Measurements from ENCODE around the gene CACUL1.
"Not testable (repeated sequence)": the region's sequence is repeated elsewhere in the genome, so short reads cannot be mapped to it uniquely, and the experiment has no call there.

Gene CACUL1

DNA sequence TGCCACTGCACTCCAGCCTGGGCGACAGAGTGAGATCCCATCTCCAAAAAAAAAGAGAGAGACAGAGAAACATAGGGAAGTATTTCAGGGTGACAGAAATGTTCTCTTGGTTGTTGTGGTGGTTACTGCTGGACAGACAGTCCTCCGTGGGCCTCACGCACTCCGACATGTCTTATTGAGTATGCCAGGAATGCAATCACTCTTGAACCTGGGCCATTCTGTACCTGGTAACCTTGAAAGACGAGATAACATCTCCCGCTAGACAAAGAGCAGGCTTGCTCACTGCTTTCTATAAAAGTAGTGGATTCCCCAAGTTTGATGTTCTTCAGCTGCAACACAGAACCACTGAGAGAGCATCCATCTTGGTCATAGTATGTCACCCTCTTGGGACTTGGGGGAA is 6.7 kb downstream of the CACUL1 start:
- H3K27me3 ChIP-seq (ENCODE audit: control insufficient read depth in 1 of 2, insufficient read depth in 2 of 2, low read length in 2 of 2): no peaks in the 10 kb centered on the region
- H3K4me1 ChIP-seq (ENCODE audit: control insufficient read depth, insufficient read depth, low read length): peaks cover 2% of the 10 kb centered on the region

DNA sequence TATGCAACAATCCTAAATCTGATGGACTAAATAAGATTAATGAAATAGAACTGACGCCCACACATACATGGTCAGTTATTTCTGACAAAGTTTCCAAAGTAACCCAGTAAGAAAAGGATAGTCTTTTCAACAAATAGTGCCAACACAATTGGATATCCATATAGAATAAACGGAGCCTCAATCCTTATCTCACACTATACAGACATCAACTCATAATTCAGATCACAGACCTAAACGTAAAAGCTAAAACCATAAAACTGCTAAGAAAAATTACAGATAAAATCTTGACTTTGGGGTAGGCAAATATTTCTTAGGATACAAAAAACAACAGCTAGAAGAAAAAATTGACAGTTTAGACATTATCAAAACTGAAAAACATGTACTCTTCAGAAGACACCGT is 8.5 kb downstream of the CACUL1 start:
- peaks cover 0 to 3% of the 10 kb centered on the region in 2 donors for H3K36me3 ChIP-seq (ENCODE audit: control insufficient read depth in 2 of 2, insufficient read depth in 2 of 2, low read length in 2 of 2)
- no peaks in the 10 kb centered on the region for H3K4me1 ChIP-seq (ENCODE audit: control insufficient read depth, insufficient read depth, low read length)
- H3K9ac ChIP-seq (ENCODE audit: low read length in 2 of 2): no peak overlapping the region
- no peak overlapping the region for H3K27ac ChIP-seq (ENCODE audit: low read length)
- H3K4me3 ChIP-seq (ENCODE audit: low read length in 2 of 2): no peak overlapping the region
- H3K9me3 ChIP-seq (ENCODE audit: control insufficient read depth in 2 of 2, low read length in 2 of 2): no peaks in the 10 kb centered on the region
- no peaks in the 10 kb centered on the region for H3K27me3 ChIP-seq (ENCODE audit: control insufficient read depth in 1 of 2, insufficient read depth in 2 of 2, low read length in 2 of 2)

More for the DNA sequence above, 6.7 kb downstream of the CACUL1 start:
- Histone ChIP-seq H3K9me3 (ENCODE audit: control insufficient read depth in 2 of 2, low read length in 2 of 2) (no peaks in the 10 kb centered on the region), H3K27ac (ENCODE audit: low read length) (no peak overlapping the region), H3K9ac (ENCODE audit: low read length in 2 of 2) (no peak overlapping the region), H3K4me3 (ENCODE audit: low read length in 2 of 2) (no peak overlapping the region), H3K36me3 (ENCODE audit: control insufficient read depth in 2 of 2, insufficient read depth in 2 of 2, low read length in 2 of 2) (peaks cover 0 to 3% of the 10 kb centered on the region in 2 donors)

DNA sequence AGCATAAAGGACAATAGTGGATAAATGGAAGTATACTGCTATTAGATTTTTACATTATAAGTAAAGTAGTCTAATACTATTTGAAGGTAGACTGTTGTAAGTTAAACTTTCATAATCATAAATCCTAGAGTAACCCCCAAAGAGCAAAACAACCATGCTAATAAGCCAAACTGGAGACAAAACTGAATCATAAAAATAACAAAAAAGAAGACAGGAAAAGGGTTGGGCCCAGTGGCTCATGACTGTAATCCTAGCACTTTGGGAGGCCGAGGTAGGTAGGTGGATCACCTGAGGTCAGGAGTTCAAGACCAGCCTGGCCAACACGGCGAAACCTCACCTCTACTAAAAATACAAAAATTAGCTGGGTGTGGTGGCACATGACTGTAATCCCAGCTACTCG is 9.7 kb downstream of the CACUL1 start:
- Histone ChIP-seq H3K9ac (ENCODE audit: low read length in 2 of 2) (no peak overlapping the region), H3K4me3 (ENCODE audit: low read length in 2 of 2) (no peak overlapping the region), H3K36me3 (ENCODE audit: control insufficient read depth in 2 of 2, insufficient read depth in 2 of 2, low read length in 2 of 2) (peaks cover 0 to 3% of the 10 kb centered on the region in 2 donors), H3K27me3 (ENCODE audit: control insufficient read depth in 1 of 2, insufficient read depth in 2 of 2, low read length in 2 of 2) (no peaks in the 10 kb centered on the region), H3K9me3 (ENCODE audit: control insufficient read depth in 2 of 2, low read length in 2 of 2) (no peaks in the 10 kb centered on the region), H3K27ac (ENCODE audit: low read length) (no peak overlapping the region), H3K4me1 (ENCODE audit: control insufficient read depth, insufficient read depth, low read length) (no peaks in the 10 kb centered on the region)

DNA sequence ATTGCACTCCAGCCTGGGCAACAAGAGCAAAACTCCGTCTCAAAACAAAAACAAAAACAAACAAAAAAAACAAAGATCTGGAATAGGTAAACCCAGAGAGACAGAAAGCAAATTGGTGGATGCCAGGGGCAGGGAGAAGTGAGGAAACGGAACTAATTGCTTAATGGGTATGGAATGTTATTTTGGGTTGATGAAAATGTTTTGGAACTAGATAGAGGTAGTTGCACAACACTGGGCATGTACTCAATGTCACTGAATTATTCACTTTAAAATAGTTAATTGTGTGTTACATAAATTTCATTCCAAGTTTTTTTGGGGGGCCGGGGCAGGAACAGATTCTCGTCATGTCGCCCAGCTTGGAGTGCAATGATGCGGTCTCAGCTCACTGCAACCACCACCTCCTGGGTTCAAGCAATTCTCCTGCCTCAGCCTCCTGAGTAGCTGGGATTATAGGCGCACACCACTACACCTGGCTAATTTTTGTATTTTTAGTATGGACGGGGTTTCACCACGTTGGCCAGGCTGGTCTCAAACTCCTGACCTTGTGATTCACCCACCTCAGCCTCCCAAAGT is 10.3 kb downstream of the CACUL1 start:
- H3K9me3 ChIP-seq (ENCODE audit: control insufficient read depth in 2 of 2, low read length in 2 of 2); H3K4me3 ChIP-seq (ENCODE audit: low read length in 2 of 2); H3K27ac ChIP-seq (ENCODE audit: low read length); H3K9ac ChIP-seq (ENCODE audit: low read length in 2 of 2); H3K36me3 ChIP-seq (ENCODE audit: control insufficient read depth in 2 of 2, insufficient read depth in 2 of 2, low read length in 2 of 2); H3K4me1 ChIP-seq (ENCODE audit: control insufficient read depth, insufficient read depth, low read length); H3K27me3 ChIP-seq (ENCODE audit: control insufficient read depth in 1 of 2, insufficient read depth in 2 of 2, low read length in 2 of 2): not testable (repeated sequence)

DNA sequence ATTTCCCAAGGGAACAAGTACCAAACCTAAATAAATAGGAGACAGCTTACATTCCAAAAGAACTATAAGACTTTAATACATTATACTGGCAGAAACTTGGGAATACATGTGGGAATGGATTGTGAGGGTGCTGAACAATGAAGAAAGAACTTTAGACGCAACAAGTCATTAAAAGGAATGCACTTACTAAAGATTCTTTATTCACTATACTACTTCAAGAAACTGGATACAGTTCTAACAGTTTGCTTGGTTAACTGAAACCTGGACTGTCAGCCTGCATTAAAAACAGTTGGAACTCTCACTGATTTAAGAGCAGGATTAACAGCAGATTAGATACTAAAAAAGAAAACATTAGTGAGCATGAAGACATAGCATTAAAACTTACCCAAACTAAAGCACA is 12.0 kb downstream of the CACUL1 start:
- H3K27me3 ChIP-seq (ENCODE audit: control insufficient read depth in 1 of 2, insufficient read depth in 2 of 2, low read length in 2 of 2): no peaks in the 10 kb centered on the region
- no peak overlapping the region for H3K27ac ChIP-seq (ENCODE audit: low read length)
- H3K36me3 ChIP-seq (ENCODE audit: control insufficient read depth in 2 of 2, insufficient read depth in 2 of 2, low read length in 2 of 2): no peaks in the 10 kb centered on the region
- no peak overlapping the region for H3K4me3 ChIP-seq (ENCODE audit: low read length in 2 of 2)
- H3K4me1 ChIP-seq (ENCODE audit: control insufficient read depth, insufficient read depth, low read length): no peaks in the 10 kb centered on the region
- H3K9me3 ChIP-seq (ENCODE audit: control insufficient read depth in 2 of 2, low read length in 2 of 2): no peaks in the 10 kb centered on the region
- H3K9ac ChIP-seq (ENCODE audit: low read length in 2 of 2): no peak overlapping the region

DNA sequence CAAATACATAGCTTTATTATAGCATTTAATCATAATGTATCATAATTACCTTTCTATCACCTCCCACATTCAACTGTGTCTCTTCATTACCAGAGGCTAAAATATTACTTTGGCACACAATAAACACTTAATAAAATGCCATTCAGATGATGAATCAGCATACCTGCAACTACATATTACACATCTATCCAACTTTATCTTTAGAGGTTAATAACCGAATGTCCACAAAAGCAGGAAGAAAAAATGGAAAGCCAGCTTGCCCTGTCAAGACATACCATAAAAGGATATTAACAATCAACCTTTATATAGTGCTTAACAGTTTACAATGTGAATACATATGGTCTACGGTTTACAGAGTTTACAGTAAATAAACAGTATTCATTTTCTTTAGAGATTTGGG is 12.7 kb downstream of the CACUL1 start:
- Histone ChIP-seq H3K27me3 (ENCODE audit: control insufficient read depth in 1 of 2, insufficient read depth in 2 of 2, low read length in 2 of 2) (no peaks in the 10 kb centered on the region), H3K4me3 (ENCODE audit: low read length in 2 of 2) (no peak overlapping the region), H3K9ac (ENCODE audit: low read length in 2 of 2) (no peak overlapping the region), H3K36me3 (ENCODE audit: control insufficient read depth in 2 of 2, insufficient read depth in 2 of 2, low read length in 2 of 2) (no peaks in the 10 kb centered on the region), H3K4me1 (ENCODE audit: control insufficient read depth, insufficient read depth, low read length) (no peaks in the 10 kb centered on the region), H3K27ac (ENCODE audit: low read length) (no peak overlapping the region), H3K9me3 (ENCODE audit: control insufficient read depth in 2 of 2, low read length in 2 of 2) (no peaks in the 10 kb centered on the region)

DNA sequence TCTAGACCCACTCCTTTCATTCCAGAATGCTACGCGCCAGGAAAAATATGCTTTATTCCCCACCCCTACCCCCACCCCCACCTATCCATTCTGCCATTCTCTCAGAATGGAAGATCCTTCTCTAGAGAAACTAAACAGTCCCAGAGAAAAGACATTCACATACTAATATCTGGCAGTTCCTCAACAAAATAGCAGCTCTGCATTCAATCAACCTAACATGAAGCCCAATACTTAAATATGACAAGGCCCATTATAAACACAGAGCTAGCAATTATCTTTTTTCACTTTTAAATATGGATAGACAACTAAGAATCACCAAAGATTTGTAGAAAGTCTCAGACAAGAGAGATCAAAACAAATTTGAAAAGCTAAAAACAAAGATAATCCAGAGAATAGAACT is 16.4 kb downstream of the CACUL1 start:
- no peaks in the 10 kb centered on the region for H3K4me1 ChIP-seq (ENCODE audit: control insufficient read depth, insufficient read depth, low read length)
- H3K27me3 ChIP-seq (ENCODE audit: control insufficient read depth in 1 of 2, insufficient read depth in 2 of 2, low read length in 2 of 2): no peaks in the 10 kb centered on the region
- no peaks in the 10 kb centered on the region for H3K9me3 ChIP-seq (ENCODE audit: control insufficient read depth in 2 of 2, low read length in 2 of 2)
- H3K9ac ChIP-seq (ENCODE audit: low read length in 2 of 2): no peak overlapping the region
- H3K36me3 ChIP-seq (ENCODE audit: control insufficient read depth in 2 of 2, insufficient read depth in 2 of 2, low read length in 2 of 2): no peaks in the 10 kb centered on the region
- H3K27ac ChIP-seq (ENCODE audit: low read length): no peak overlapping the region
- no peak overlapping the region for H3K4me3 ChIP-seq (ENCODE audit: low read length in 2 of 2)

DNA sequence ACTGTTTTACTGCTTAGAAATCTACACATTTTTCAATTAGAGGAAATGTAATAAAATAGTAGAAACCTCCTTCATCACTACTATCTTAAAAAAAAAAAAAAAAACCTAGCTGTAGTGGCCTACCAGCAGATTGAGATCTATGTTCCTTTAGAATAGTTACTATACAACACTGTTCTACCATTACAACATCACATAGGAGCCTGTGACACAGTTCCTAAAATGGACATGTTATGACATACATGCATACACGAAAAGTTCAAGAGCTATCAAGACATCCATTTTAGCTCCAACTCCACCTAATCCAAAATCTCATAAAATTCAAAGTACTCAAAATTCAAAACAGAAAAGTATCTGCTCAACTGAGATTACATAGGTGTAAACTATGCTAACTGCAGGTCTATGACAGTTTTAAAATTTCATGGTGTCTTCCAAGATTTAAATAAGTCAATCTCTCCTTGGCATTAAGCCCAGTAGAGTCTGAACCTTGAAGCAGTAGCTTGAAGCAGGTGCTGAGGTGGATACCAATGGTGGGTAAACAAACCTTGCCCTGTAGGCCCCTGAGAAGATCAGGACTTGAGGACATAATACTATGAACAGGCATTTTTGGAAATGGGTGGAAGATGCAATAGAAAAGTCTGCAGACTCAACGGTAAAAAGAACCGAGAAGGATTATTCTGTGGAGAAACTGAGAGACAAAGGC is 17.0 kb downstream of the CACUL1 start:
- Histone ChIP-seq H3K4me1 (ENCODE audit: control insufficient read depth, insufficient read depth, low read length) (no peaks in the 10 kb centered on the region), H3K4me3 (ENCODE audit: low read length in 2 of 2) (no peak overlapping the region), H3K27ac (ENCODE audit: low read length) (no peak overlapping the region), H3K9me3 (ENCODE audit: control insufficient read depth in 2 of 2, low read length in 2 of 2) (no peaks in the 10 kb centered on the region), H3K36me3 (ENCODE audit: control insufficient read depth in 2 of 2, insufficient read depth in 2 of 2, low read length in 2 of 2) (no peaks in the 10 kb centered on the region), H3K9ac (ENCODE audit: low read length in 2 of 2) (no peak overlapping the region), H3K27me3 (ENCODE audit: control insufficient read depth in 1 of 2, insufficient read depth in 2 of 2, low read length in 2 of 2) (no peaks in the 10 kb centered on the region)

DNA sequence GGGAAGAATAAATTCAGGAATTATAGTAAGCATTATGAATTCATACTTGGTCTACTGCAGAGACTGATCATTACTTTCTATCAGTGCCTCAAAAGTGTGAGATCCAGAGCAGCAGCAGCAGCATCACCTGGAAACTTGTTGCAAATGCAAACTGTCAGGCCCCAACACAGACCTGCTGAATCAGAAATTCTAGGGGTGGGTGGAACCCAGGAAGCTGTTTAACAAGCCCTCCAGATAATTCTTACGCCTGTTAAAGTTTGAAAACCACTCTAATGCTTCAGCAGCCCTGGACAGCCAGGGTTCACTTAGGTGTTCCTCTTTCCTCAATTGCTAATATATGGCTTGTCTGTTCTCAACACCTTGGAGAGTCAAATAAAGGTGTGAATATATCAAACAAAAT is 19.5 kb downstream of the CACUL1 start:
- H3K9ac ChIP-seq (ENCODE audit: low read length in 2 of 2): no peak overlapping the region
- no peaks in the 10 kb centered on the region for H3K4me1 ChIP-seq (ENCODE audit: control insufficient read depth, insufficient read depth, low read length)
- no peak overlapping the region for H3K4me3 ChIP-seq (ENCODE audit: low read length in 2 of 2)
- no peaks in the 10 kb centered on the region for H3K27me3 ChIP-seq (ENCODE audit: control insufficient read depth in 1 of 2, insufficient read depth in 2 of 2, low read length in 2 of 2)
- no peak overlapping the region for H3K27ac ChIP-seq (ENCODE audit: low read length)
- no peaks in the 10 kb centered on the region for H3K9me3 ChIP-seq (ENCODE audit: control insufficient read depth in 2 of 2, low read length in 2 of 2)
- no peaks in the 10 kb centered on the region for H3K36me3 ChIP-seq (ENCODE audit: control insufficient read depth in 2 of 2, insufficient read depth in 2 of 2, low read length in 2 of 2)

DNA sequence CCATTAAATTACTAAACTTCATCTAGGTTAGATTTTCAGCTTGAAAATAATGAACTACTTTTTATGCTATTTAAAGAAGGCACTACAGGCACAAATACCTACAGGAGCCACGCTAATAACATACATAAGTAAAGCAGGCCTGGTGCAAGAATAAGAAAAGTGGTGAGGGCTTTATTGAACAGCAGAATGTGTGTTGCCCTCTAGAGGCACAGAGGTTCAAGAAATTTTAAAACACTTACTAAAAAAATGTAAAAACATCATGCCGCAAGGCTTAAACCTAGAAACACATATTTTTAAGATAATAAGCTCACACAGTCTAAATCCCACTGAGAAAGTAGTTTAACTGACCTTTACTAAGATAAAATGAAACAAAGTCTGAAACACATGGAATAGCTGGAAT is 20.3 kb downstream of the CACUL1 start:
- H3K4me3 ChIP-seq (ENCODE audit: low read length in 2 of 2): no peak overlapping the region
- no peaks in the 10 kb centered on the region for H3K36me3 ChIP-seq (ENCODE audit: control insufficient read depth in 2 of 2, insufficient read depth in 2 of 2, low read length in 2 of 2)
- H3K9ac ChIP-seq (ENCODE audit: low read length in 2 of 2): no peak overlapping the region
- no peak overlapping the region for H3K27ac ChIP-seq (ENCODE audit: low read length)
- H3K9me3 ChIP-seq (ENCODE audit: control insufficient read depth in 2 of 2, low read length in 2 of 2): no peaks in the 10 kb centered on the region
- no peaks in the 10 kb centered on the region for H3K27me3 ChIP-seq (ENCODE audit: control insufficient read depth in 1 of 2, insufficient read depth in 2 of 2, low read length in 2 of 2)
- no peaks in the 10 kb centered on the region for H3K4me1 ChIP-seq (ENCODE audit: control insufficient read depth, insufficient read depth, low read length)

Data from stomach smooth muscle (tissue), 2 donors.